ENCODE measurements around the gene IGF2R.

The IGF2R gene

GRCh38 chr6:160049346-160049745, 80.5 kb downstream of the IGF2R start:
- no peak for DNase-seq (ENCODE audit: low spot score)

- no peak for DNase-seq (ENCODE audit: low spot score)
Measured at GRCh38 chr6:160050022-160050421, 81.1 kb downstream of the IGF2R start.

DNA sequence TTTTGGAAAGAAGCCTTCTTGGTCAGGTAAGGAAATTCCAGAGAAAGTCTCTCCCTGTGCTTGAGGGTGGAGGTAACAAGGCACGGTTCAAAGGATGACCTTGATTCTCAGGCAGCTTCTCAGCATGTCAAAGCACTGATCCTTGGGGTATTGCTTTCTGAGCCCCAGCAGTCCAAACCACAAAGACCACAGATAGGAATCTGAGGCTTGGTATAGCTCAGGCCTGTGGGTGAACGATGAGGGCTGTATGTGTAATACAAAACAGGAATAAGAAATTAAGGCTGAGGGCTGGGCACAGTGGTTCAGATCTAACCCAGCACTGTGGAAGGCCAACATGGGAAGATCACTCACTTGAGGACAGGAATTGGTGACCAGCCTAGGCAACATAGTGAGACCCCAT, 82.5 kb downstream of the IGF2R start:
- no peak for DNase-seq (ENCODE audit: low spot score)

GRCh38 chr6:160054271-160054670, 85.4 kb downstream of the IGF2R start:
- DNase-seq (ENCODE audit: low spot score), result no peak

DNA sequence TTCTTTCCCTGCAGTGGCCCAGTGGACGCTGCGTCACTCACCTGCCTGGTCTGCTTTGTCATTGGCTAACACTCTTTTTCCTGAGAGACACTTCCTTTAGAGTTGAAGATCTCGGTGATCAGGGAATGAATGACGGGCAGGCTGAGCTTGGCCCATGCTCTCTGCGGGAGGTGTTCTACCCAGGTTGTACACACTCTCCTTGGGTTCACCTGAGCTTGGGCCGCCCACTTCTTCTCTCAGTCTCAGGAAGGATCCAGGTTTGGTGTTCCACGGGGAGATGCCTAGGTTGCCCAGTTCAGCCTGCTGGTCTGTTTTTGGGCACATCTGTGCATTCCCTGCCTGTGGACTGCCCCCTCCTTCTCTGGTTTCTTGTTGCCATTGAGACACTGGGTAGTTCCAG, 86.0 kb downstream of the IGF2R start:
- no peak for DNase-seq (ENCODE audit: low spot score)

GRCh38 chr6:160055378-160055777, 86.5 kb downstream of the IGF2R start:
- DNase-seq (ENCODE audit: low spot score), result no peak

GRCh38 chr6:160055813-160056212, 86.9 kb downstream of the IGF2R start:
- no peak for DNase-seq (ENCODE audit: low spot score)

DNA sequence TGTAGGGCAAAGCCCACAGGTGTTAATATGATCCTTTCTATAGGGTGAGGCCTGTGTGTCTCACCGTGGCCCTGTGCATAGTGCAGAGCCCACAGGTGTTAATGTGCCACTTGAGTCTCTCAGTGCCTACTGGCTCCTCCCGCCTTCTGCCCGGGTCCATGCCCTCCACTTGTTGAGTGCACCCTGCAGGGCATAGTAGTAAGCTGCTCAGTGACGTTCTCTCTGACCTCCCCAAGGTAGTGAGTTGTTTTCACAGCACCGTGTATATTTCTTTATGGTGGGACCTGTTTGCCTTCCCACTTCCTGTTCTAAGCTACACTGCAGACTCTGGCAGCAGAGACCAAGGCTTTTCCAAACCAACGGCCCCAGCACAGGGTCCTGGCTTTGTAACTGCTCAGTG, 88.2 kb downstream of the IGF2R start:
- DNase-seq (ENCODE audit: low spot score), result no peak

- no peak for DNase-seq (ENCODE audit: low spot score)
Measured at GRCh38 chr6:160058603-160059215, 89.8 kb downstream of the IGF2R start.

DNA sequence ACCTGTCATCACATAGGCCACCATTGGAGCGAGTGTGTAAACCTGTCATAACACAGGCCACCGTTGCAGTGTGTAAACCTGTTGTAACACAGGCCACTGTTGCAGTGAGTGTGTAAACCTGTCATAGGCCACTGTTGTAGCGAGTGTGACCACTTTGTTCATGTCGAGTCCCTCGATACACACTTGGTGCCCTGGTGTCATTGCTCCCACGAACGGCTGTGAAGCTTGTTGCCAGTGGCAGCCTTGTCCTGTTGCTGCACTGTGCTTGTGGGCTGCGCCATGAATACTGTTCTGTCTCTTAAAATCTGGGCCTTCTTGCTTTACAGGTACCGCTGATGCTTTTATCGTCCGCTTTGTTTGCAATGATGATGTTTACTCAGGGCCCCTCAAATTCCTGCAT, 91.3 kb downstream of the IGF2R start:
- no peak for DNase-seq (ENCODE audit: low spot score)

- DNase-seq (ENCODE audit: low spot score), result no peak
Measured at GRCh38 chr6:160060920-160061447, 92.1 kb downstream of the IGF2R start.

DNA sequence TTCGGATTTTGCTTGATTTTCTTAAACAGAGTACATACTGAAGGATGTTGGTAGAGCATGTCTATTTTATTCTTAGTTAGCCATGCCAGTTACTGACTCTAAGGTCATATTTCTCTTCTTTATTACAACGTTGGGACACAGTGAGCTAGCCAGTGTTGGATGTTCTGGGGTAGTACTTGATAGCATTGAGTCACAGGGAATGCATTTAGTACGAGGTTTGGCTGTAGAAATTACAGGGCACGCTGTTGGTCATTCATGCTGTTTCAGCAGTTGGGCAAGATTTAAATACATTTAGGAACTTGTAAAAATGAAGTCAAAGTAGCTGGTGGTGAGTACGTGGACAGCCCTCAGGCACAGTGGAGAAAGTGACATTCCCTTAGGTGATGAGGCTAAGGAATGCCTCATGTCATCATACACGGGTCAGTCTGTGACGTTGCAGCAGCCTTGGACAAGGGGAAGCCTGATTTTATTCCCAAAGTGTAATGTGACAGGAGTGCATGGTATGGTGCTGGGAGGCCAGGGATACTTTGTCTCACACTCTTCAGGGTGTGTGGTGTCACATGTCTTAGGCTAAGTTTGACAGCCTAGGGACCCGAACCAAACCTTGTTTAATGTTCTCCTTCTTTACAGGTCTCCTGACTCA, 95.0 kb downstream of the IGF2R start:
- no peak for DNase-seq (ENCODE audit: low spot score)

- no peak for DNase-seq (ENCODE audit: low spot score)
Measured at GRCh38 chr6:160065200-160065599, 96.3 kb downstream of the IGF2R start.

DNA sequence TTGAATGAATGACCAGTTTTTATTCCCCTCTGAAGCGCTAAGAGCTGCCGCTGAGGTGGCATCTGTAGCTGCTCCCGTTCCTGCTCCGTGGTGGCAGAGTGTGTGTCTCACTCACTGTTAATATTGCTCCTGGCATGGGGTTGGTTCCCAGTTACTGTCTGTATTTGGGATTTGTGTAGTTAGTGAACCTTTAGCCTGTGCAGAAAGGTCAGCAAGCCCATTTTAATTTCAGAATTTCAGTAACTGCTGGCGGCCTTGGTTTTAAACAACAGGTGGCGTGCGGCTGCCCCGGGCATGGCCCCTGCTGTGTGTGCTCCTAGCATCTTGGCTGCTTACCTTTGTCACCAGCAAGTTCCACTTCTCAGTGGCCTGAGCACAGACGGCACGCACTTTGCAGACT, 98.7 kb downstream of the IGF2R start:
- DNase-seq (ENCODE audit: low spot score), result no peak

- no peak for DNase-seq (ENCODE audit: low spot score)
Measured at GRCh38 chr6:160068346-160068745, 99.5 kb downstream of the IGF2R start.

GRCh38 chr6:160069050-160069454, 100.2 kb downstream of the IGF2R start:
- DNase-seq (ENCODE audit: low spot score), result no peak

- no peak for DNase-seq (ENCODE audit: low spot score)
Measured at GRCh38 chr6:160069459-160069858, 100.6 kb downstream of the IGF2R start.

- DNase-seq (ENCODE audit: low spot score), result no peak
Measured at GRCh38 chr6:160070427-160070826, 101.5 kb downstream of the IGF2R start.

DNA sequence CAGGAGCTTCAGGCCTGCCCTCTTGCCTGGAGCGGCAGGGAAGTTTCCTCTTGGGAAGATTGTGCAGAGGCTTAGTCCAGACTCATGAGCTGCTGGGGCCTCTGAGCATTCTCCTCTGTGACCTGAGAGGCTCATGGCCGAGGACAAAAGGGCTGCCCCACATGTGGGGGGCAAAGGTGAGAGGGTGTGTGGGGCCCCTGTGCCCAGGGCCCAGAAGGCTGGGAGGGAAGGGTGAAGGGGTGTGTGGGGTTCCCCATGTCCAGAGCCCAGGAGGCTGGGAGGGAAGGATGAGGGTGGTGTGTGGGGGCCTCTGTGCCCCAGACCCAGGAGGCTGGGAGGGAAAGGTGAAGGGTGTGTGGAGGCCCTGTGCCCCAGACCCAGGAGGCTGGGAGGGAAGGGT, 101.9 kb downstream of the IGF2R start:
- DNase-seq (ENCODE audit: low spot score), result no peak

DNA sequence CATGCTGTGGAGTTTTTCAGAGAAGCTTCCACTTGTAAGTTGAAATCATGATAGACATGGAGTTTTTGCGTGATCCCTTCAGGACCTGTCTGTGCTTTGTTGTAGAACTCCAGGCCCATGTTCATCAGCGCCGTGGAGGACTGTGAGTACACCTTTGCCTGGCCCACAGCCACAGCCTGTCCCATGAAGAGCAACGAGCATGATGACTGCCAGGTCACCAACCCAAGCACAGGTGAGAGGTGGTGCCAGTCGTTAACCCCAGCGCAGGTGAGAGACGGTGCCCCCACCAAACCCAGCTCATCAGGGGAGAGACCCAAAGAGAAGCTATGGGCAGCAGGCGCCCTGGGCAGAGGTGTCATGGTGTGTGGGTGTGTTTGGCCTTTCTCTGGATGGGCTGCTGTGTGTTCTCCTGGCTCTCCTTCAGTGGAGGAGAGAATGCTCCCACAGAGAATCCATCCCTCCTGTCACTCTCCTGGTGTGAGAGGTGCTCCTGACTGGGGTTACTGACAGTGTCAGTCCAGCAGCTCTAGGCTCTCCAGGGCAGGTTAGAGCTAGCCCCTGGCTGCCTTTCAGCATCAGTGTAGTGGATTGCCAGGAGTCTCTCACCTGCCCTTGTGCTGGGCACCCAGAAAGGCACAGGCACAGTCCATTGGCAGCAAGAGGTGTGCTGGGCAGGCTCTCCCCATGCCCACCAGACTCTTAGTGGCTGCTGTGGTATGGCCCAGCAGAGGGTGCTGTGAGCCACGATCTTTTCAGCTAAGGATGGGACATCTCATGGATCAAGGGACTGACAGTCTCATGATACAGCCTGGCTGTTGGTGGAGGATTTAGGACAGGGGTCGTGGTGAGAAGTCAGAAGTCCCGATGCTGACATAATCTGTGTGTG, 103.2 kb downstream of the IGF2R start:
- DNase-seq (ENCODE audit: low spot score), result peak; percentile 60

- no peak for DNase-seq (ENCODE audit: low spot score)
Measured at GRCh38 chr6:160073272-160073671, 104.4 kb downstream of the IGF2R start.

DNA sequence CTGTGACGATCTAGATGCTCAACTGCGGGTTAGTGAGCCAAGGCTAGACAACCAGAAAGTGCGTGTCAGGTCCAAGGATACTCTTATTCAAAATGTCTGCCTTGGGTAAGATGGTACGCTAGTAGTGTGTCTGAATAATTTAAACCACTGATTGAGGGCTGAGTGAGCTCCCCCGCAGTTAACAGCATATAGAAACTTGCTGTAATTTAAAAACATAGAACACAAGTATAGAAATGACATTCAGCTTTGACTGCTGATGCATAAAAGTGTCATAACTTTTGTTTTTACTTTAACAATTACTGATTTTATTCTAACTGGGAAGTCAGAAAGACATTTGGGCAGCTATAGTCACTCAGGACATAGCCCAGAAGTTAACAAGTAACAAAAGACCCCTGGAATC, 107.1 kb downstream of the IGF2R start:
- no peak for DNase-seq (ENCODE audit: low spot score)

- DNase-seq (ENCODE audit: low spot score), result no peak
Measured at GRCh38 chr6:160077024-160077423, 108.1 kb downstream of the IGF2R start.
